GM19438 (cell line): ENCODE results near the gene VPS45.
"Not testable (repeated sequence)": the region's sequence is repeated elsewhere in the genome, so short reads cannot be mapped to it uniquely, and the experiment has no call there.

Experiments used
- ATAC-seq: cut with Tn5 transposase; IDR thresholded peaks from one replicate; pipeline ENCODE4 v1.9.1; 2021; ENCODE audit warnings: low read depth; ENCODE audit not compliant: unreplicated experiment

The VPS45 gene

DNA sequence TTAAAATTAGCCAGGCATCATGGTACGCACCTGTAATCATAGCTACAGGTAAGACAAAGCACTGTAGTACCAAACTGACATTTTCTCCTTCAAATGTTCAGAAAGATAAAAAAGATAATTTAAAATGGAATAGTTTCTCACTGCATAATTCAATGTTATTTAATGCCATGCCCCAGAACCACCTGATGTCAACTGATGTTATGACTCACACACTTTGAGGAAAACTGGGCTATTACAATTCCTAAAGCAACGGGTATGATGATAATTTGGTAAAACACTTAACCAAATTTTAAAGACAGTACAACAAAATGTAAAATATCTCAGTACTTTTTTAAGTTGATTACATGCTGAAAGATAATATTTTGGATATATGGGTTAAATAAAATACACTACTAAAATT lies 59.2 kb downstream of the VPS45 start:
- ATAC-seq, result no peak

DNA sequence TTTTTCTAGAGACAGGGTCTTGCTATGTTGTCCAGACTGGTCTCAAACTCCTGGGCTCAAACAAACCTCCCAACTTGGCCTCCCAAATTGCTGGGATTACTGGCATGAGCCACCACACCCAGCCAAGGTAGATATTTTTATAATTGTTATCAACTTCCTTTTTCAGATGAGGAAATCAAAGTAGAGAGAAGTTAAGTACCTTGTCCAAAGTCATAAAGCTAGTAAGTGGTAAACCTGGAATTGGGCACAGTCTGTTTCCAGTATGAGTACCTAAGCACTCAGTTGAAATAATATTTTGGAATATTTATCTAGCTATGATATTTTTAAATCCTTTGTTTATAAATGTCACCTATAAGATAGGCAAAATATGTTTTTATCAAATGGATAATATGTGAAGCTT lies 59.9 kb downstream of the VPS45 start:
- ATAC-seq, result no peak

DNA sequence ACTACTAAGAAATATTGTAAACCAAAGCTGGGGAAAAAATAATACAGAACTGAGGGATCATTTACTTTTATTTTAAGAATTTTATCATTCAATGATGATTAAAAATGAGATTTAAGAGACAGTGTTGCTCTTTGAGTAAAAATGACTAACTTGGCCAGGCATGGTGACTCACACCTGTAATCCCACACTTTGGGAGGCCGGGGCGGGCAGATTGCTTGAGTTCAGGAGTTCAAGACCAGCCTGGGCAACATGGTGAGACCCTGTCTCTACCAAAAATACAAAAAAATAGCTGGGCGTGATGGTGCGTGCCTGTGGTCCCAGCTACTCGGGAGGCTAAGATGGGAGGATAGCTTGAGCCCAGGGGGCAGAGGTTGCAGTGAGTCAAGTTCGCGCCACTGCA lies 60.3 kb downstream of the VPS45 start:
- ATAC-seq, result no peak

DNA sequence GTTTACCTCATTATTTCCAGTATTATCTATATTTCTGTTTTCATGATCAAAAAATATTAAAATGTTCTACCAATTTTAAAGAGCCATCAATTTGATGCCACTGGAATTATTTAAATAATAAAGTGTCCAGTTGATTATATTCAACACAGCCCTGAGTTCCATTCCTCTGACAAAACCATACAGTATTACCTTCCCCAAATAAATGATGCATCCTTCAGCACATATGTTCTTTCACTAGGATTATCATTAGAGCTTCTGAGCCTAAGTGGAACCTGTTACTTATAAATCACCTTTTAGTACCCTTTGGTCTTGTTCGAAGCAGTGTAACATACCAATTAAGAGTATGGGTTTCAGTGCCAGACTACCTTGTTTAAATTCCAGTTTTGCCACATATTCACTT lies 64.8 kb downstream of the VPS45 start:
- ATAC-seq, result no peak

DNA sequence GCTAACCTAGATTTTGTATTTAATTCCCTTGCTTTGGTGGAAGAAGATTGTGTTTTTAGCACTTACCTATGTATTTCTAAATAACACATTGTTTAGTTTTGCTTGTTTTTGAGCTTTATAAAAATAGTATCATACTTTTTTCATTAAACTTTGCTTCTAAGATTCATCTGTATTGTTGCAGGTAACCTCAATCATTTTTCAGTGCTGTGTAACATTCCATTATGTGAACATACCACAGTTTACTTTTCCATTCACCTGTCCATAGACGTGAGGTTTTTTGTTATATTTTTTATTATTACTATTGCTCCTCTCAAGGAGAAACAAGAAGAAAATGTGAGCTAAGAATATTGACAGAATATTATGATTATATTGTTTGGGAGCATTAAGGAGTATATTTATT lies 67.0 kb downstream of the VPS45 start:
- no peak for ATAC-seq

DNA sequence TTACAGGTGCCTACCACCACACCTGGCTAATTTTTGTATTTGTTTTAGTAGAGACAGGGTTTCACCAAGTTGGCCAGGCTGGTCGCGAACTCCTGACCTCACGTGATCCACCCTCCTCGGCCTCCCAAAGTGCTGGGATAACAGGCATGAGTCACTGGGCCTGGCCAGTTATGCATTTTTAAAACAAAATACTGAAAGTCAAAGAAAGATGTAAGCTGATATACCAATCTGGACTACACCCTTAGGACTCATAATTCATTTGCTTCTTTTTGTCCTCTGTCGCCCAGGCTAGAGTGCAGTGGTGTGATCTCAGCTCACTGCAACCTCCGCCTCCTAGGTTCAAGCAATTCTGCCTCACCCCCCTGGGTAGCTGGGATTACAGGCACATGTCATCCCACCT lies 67.8 kb downstream of the VPS45 start:
- not testable (repeated sequence) for ATAC-seq

DNA sequence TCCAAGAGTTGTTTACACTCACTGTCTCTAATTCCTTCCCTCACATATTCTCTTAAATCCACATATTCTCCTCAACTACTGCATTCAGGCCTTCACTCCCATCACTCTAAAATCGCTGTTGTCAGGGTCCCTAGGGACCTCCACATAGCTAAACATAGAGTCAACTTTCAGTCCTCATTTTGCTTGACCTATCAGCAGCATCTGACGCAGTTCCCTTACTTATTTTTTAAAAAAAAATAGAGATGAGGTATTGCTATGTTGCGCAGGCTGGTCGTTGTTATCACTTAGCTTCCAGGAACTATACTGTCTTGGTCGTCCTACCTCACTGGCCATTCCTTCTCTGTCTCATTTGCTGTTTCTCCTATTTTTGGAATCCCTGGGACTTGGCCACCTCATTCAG lies 70.5 kb downstream of the VPS45 start:
- ATAC-seq, result no peak

DNA sequence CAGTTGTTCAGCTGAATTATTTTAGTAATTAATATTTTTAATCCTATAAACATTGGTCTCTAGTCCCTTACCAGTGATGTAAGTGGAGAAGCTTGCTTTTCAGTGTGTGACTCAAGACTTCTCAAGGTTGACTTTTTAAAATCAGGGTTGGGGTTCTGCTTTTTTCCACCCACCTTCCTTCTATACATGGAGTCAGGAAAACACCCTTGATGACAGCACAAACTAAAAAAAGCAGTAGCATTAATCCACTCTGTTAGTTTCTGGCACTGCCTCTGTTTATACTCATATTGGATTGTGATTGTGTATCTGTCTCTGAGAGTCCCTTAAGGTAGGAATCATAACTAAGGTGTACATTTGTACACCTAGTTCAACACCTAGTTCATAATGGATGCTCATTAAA lies 73.9 kb downstream of the VPS45 start:
- ATAC-seq, result no peak

DNA sequence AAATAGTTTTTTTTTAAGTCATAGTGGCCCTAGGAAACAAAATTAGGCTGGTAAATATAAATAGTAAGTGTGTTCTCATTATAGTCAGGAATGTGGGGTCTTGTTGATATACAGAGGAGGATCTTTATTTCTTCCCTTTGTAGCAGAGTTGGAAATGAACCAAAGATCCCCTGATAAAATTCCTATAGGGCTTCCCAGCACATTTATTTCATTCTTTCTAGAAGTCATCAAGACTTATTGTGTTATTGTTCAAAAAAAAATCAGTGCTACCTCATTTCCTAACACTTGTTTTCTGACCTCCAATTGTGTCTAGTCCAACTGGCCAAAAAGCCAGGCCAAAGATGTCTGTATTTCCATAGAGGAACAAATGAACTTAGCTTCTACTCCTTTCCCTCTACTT lies 74.5 kb downstream of the VPS45 start:
- no peak for ATAC-seq

DNA sequence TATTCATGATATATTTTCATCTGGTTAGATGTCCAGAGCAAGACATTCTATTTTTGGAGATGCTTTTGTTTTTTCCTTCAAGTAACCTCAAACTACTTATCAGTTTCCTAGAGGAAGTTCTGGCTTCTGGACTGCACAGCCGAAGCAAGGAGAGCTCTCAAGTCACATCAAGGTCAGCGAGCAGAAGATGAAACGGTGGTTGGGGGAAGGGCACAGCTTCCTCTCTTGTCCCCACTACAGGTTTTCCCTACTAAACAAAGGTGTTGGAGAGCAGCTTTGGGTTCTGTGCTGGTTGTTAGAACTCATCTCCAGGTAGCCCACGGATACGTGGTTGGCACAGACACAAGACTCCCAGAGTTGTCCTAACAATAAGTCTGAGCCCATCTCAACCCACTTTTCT lies 77.0 kb downstream of the VPS45 start:
- ATAC-seq, result no peak

DNA sequence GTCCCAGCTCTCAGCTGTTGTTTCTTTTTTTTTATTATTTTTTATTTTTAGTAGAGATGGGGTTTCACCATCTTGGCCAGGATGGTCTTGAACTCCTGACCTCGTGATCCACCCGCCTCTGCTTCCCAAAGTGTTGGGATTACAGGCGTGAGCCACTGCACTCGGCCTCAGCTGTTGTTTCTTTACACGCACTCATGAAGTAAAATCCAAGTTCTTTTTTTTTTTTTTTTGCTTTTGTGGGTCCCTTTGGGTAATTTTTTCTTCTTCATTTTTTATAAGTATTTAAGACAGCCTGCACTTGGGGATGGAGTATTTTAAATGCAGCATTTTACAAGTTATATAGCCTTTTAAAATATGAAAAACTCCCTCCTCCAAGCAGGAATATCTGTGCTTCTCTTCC lies 78.4 kb downstream of the VPS45 start:
- ATAC-seq, result not testable (repeated sequence)

DNA sequence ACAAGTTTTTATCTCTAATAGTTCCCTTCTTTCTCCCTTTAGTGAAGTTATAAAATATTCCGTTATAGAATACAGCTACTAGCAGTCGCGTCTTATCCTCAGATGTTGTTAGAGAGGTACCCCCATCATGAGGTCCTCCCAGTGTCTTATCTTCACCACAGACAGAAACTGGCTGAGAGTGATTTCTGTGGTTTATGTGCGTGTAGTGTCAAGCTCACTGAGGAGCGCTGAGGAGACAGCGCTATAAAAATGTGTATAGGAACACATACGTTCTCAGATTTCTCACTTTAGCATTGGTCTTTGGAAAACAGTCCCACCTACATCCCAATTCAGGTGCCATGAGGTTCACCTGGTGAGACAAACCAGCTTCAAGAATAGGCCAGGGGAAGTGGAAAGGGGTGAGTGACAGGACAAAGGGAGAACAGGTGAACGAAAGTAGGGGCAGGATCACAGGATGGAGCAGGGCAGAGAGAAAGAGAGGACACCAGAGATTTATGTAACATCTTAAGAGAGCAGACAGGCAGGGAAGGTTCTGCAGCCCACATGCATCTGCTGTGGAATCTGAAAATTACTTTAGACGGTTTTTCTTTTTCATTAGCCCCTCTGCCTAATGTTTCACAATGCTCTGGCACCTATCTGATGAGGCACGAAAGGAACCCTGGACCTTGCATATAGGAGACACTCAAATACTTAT lies 79.4 kb downstream of the VPS45 start:
- ATAC-seq, result no peak

DNA sequence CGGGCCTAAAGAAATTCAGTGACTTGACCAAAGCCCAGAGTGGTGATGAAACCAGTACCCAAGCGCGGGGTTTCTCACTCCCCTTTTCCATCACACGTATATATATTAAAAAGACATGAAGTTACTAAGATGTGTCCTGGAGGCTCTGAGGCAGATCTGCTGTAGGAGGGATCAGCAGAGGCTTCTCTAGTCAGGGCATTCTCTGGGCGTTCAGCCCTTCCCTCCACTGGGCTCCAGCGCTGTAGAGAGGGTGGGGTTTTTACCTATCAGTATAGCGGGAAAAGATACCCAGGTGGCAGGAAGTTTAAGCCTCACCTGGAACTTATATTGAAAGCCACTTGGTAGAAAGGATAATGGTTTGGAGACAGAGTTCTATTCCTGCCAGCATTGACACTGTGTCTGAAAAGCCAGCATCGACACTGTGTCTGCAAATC lies 81.3 kb downstream of the VPS45 start:
- ATAC-seq, result no peak

DNA sequence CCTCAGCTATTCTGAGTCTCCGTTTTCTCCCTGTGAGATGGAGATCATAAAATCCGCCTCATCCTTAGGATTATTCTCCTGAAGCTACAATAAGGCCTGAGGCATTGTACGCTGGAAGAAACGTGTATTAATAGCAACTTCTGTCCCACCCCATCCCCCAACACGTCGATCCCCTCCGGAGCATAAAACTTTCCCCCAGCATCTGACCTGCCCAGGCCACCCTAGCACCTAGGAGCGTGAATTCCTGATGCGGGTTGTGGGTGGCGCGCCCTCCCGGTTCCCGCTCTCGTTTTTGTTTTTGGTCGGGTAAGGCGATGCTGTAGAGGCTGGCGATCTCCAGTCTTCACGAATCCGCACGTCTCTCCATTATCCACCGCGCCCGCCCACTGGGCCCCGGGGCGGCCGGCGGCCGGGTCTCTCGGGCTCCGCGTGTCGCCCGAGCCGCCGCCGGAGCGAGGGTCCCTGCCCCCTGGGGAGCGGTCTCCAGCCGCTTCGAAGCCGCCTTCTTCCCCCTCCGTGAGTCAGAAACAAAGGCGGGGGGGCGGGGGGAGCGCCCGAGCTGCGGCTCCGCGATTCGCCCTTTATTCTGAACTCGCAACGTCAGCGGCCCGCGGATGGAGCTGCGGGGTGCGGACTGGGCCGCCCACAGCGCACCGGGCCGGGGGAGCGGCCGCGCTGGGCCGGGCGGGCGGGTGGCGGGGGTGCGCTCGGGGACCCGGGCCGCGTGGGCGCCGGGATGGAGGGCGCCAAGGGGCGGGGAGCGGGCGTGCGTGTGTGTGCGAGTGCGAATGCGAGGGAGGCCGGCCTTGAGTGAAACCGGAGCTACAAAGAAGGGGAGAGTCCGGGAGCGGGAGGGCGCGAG lies 81.9 kb downstream of the VPS45 start, which contains the start of gene PLEKHO1:
TSS of gene PLEKHO1 (plus strand) at position 646 of the 862 bp plus-strand sequence. CDS start 342 bp downstream, outside the sequence.
- peak; percentile 45 for ATAC-seq

DNA sequence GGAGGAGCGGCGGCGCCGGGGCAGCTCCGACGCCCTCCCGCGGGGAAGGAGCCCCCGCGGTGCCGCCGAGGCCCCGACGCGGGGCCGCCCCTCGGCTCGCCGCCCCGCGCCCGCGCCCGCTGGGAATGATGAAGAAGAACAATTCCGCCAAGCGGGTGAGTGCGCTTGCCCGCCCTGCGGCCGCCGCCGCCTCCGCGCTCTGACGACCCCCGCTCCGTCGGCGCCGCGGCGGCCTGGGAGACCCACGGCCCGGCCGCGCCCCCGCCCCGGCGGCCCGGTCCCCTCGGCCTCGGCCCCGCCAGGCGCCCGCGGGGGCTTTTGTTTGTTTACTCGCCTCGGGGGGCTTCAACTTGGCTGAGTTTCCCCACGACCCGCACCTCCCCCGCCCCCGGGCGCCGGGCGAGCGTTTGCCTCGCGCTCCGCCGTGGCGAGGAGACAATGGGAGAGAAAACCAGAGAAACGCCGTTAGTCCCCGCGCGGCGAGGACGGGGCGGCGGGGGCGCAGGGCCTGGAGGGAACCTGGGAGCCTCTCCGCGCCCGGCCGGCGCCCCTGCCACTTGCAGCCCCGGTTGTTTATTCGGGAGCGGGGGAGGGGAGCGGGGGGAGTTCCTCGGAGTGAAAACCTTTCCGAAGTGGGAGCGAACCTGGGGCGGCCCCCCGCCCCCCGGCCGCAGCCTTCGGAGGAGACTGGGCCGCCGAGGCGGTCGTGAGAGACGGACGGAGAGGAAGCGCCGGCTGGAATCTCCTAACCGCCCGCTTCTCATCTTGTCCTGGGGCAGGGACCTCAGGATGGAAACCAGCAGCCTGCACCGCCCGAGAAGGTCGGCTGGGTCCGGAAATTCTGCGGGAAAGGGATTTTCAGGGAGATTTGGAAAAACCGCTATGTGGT lies 82.8 kb downstream of the VPS45 start:
- no peak for ATAC-seq

DNA sequence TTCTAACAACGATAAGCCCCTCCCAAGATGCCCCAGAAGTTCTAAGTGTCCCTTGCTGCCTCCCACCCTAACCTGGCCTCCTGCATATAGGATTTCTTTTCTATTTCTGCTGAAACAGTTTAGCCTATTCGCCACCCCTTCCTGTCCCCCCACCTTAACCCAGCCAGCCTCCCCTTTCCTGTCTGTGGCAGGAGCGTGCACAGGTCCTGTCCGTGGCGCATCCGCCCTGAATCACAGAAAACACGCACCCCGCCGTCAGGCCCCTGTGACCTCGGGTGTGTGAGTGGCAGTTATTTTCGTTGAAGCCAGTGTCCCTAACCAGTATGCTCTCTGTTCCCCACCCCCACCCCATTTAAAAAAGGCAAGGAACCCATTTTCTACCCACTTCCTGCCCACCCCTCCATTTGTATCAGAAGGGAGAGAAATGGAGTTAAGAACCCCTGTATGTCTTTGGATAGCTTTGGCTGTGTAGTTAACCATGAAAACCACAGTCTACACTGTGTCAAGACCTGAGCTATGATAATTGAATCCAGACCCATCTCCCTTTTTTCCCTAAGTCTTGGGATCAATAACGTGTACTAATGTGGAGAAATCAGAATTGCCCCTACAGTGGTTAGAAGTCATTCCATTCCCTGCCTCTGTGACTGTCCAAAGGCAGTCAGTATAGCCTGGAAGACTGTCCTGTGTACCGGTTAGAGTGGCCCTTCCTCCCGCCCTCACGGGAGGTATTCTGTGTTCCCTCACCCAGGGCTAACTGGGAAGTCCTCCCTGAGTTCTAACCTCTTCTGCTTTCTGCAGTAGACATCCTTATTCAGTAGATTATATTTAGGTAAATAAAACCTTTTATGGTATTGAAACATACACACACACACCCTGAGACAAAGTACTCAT lies 84.0 kb downstream of the VPS45 start:
- no peak for ATAC-seq

DNA sequence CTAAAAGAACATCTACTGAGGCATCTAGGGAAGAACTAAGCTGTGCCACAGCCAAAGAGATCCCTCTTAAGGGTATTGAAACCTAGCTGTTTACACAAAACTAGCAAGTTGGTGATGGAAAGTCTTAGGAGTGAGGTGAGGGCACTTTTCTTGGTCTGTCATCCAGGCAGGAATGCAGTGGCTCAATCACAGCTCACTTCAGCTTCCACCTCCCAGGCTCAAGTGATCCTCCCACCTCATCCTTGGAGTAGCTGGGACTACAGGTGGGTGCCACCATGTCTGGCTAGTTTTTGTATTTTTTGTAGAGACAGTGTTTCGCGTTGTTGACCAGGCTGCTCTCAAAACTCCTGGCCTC lies 84.6 kb downstream of the VPS45 start:
- ATAC-seq, result no peak

DNA sequence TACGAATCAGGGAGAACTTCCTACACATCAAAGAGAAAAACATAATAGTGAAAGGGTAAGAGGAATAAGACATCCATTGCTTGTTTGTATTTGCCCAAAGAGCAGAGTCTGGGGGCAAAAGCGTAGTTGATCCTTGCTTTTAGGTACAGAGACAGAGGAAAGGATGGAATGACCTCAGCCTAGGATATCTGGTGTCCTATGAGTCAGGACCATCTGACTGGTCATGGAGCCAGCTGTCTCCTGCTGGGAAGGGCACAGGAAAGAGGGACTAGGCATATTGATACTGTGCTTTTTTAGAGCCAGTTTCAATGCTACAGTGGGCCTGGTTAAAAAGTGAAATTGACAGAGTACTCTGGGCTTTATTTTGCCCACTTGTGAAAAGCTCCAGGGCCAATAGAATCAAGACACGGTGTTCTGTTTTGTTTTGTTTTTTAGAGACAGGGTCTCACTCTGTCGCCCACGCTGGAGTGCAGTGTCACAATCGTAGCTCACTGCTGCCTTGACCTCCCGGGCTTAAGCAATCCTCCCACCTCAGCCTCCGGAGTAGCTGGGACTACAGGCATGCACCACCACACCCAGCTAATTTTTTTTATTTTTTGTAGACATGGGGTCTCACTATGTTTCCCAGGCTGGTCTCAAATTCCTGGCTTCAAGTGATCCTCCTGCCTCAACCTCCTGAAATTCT lies 85.3 kb downstream of the VPS45 start:
- ATAC-seq, result no peak

DNA sequence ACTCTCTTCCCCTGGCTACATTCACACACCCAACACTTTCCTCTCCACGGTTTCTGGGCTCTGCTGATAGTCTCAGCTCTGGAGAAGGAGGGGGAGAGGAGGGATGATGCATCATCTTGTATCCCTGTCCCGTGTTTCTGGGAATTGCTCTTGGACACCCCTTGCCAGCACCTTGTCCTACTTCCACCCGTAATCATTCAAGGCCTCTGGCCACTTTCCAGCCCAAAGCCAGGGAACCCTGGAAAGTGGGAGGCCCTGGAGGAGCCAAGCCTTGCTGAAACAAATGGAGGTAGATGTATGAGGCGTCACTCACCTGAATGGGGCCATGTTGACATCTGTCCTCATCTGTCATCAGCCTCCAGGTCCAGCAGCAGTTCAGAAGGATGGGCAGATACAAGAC lies 86.6 kb downstream of the VPS45 start:
- ATAC-seq, result no peak
